HCT116 (cell line): ENCODE results near the gene MINDY4. TPM values are rescaled to one million over a fixed set of nuclear protein-coding genes. Genes with fewer than 3 reads are reported as not detected.

ENCODE experiments used
- ATAC-seq: fragments of 200-7000 bp; cut with Tn5 transposase; 2 replicates; pipeline ENCODE4 v1.9.1; 2020; ENCODE audit warnings: mild to moderate bottlenecking, moderate library complexity
- BruUV-seq: library from RNA; stranded (reverse); fragments of 400-500 nt; replicated peaks from 2 replicates; lab custom pipeline; 2021; lab: Mats Ljungman, UMichigan
- CTCF ChIA-PET: fragments of 300-600 bp; sonication (Branson Sonifier 250); formaldehyde crosslinking; loops from one replicate; lab custom pipeline; 2021; ENCODE audit warnings: antibody characterized with exemption; lab: Charles Lee
- POLR2A ChIA-PET: fragments of 300-600, 350-600 bp; sonication (Branson Sonifier 250); formaldehyde crosslinking; loops from one replicate; lab custom pipeline; 2021; ENCODE audit warnings: antibody characterized with exemption; lab: Charles Lee
- RAD21 ChIA-PET, 2 experiments: fragments of 300-600 bp; sonication (Branson Sonifier 250); formaldehyde crosslinking; loops; one replicate each; lab custom pipeline; 2023; ENCODE audit warnings: low total read pairs in 2 of 2; ENCODE audit not compliant: uncharacterized antibody in 2 of 2, unreplicated experiment in 2 of 2, low non-redundant PET in 1 of 2; lab: Charles Lee
- DNase-seq: peaks from one replicate; pipeline ENCODE4 v3.0.0-alpha.2; 2010; ENCODE audit warnings: low read depth, low spot score
- H2AFZ ChIP-seq: fragments of 200-600 bp; shearing (Covaris generic), sonication (generic); 2 replicates; pipeline ENCODE4 v1.6.1; 2017; ENCODE audit warnings: low read depth, mixed run types, mixed read lengths, antibody characterized with exemption, low read length; ENCODE audit not compliant: poor library complexity, severe bottlenecking
- H3K27ac ChIP-seq: 2 replicates; pipeline ENCODE4 v1.5.1; 2012; ENCODE audit warnings: low read depth, low read length
- H3K27me3 ChIP-seq: fragments of 200-600 bp; sonication (generic); 2 replicates; pipeline ENCODE4 v1.6.1; 2016; ENCODE audit warnings: mixed run types, low read length, mixed read lengths; ENCODE audit not compliant: insufficient read depth
- H3K36me3 ChIP-seq, 2 experiments: fragments of 200-500 bp in 1 of 2; fragments of 200-600 bp in 1 of 2; sonication (Bioruptor generic) in 1 of 2; sonication (generic) in 1 of 2; 2 replicates each; pipeline versions ENCODE4 v1.5.1 to v1.6.1; 2014 to 2016; ENCODE audit warnings: low read length in 2 of 2, inconsistent platforms in 1 of 2, mixed read lengths in 1 of 2, mixed run types in 1 of 2; ENCODE audit not compliant: insufficient read depth in 2 of 2, control insufficient read depth in 1 of 2
- H3K4me1 ChIP-seq, 2 experiments: fragments of 200-600 bp in 1 of 2; sonication (generic) in 1 of 2; 2 replicates each; pipeline versions ENCODE4 v1.5.1 to v1.6.1; 2012 to 2017; ENCODE audit warnings: low read length in 2 of 2, inconsistent platforms in 1 of 2, mild to moderate bottlenecking in 1 of 2, mixed read lengths in 1 of 2, mixed run types in 1 of 2, moderate library complexity in 1 of 2; ENCODE audit not compliant: insufficient read depth in 2 of 2, control insufficient read depth in 1 of 2
- H3K4me2 ChIP-seq: fragments of 200-600 bp; sonication (generic); 2 replicates; pipeline ENCODE4 v1.6.1; 2017; ENCODE audit warnings: mixed run types, low read length, mixed read lengths
- H3K4me3 ChIP-seq, 2 experiments: fragments of 200-600 bp in 1 of 2; sonication (generic) in 1 of 2; replicated peaks in 1 of 2; 2 replicates each; pipeline ENCODE4 v1.5.1; 2011 to 2016; ENCODE audit warnings: low read length in 2 of 2, control low read depth in 1 of 2, low read depth in 1 of 2, mild to moderate bottlenecking in 1 of 2, mixed read lengths in 1 of 2, mixed run types in 1 of 2
- H3K79me2 ChIP-seq: fragments of 200-600 bp; sonication (generic); 2 replicates; pipeline ENCODE4 v1.6.1; 2017; ENCODE audit warnings: mild to moderate bottlenecking, mixed run types, low read length, moderate library complexity, mixed read lengths; ENCODE audit not compliant: insufficient read depth
- H3K9ac ChIP-seq: fragments of 200-600 bp; sonication (generic); 2 replicates; pipeline ENCODE4 v1.6.1; 2016; ENCODE audit warnings: low read length, mixed read lengths
- H3K9me2 ChIP-seq: fragments of 200-600 bp; sonication (generic), shearing (Covaris generic); 2 replicates; pipeline ENCODE4 v1.6.1; 2017; ENCODE audit warnings: mixed run types, mild to moderate bottlenecking, moderate library complexity; ENCODE audit not compliant: insufficient read depth
- H3K9me3 ChIP-seq, 2 experiments: fragments of 200-500 bp in 1 of 2; fragments of 200-600 bp in 1 of 2; sonication (Bioruptor generic) in 1 of 2; sonication (generic) in 1 of 2; 2 replicates each; pipeline ENCODE4 v1.6.1; 2014 to 2017; ENCODE audit warnings: low read length in 2 of 2, mixed read lengths in 2 of 2, inconsistent platforms in 1 of 2, low read depth in 1 of 2, mild to moderate bottlenecking in 1 of 2, mixed run types in 1 of 2, moderate library complexity in 1 of 2; ENCODE audit not compliant: control insufficient read depth in 1 of 2, insufficient read depth in 1 of 2
- H4K20me1 ChIP-seq: fragments of 200-600 bp; sonication (generic), shearing (Covaris generic); 2 replicates; pipeline ENCODE4 v1.6.1; 2017; ENCODE audit warnings: mixed run types, mild to moderate bottlenecking, moderate library complexity; ENCODE audit not compliant: insufficient read depth
- CTCF ChIP-seq, 3 experiments: fragments of 200-600 bp in 1 of 3; sonication (generic) in 1 of 3; IDR thresholded peaks in 2 of 3; conservative IDR thresholded peaks in 1 of 3; 2 replicates each; pipeline ENCODE4 v1.5.1; 2012 to 2017; ENCODE audit warnings: low read depth in 2 of 3, low read length in 2 of 3, antibody characterized with exemption in 1 of 3, borderline replicate concordance in 1 of 3, control low read depth in 1 of 3, mild to moderate bottlenecking in 1 of 3, mixed read lengths in 1 of 3, mixed run types in 1 of 3, moderate library complexity in 1 of 3; ENCODE audit not compliant: insufficient read depth in 1 of 3
- ELF1 ChIP-seq: IDR thresholded peaks from 2 replicates; pipeline ENCODE4 v1.6.1; 2012; ENCODE audit warnings: low read depth, borderline replicate concordance
- EZH2phosphoT487 ChIP-seq: fragments of 200-600 bp; IDR thresholded peaks from 2 replicates; pipeline ENCODE4 v1.6.1; 2018; ENCODE audit warnings: antibody characterized with exemption, borderline replicate concordance
- POLR2A ChIP-seq: IDR thresholded peaks from 2 replicates; pipeline ENCODE4 v1.7.0; 2011; ENCODE audit warnings: borderline replicate concordance; ENCODE audit not compliant: insufficient read depth, insufficient read length; ENCODE audit errors: extremely low read depth
- RAD21 ChIP-seq: IDR thresholded peaks from 2 replicates; pipeline ENCODE4 v1.6.1; 2012; ENCODE audit warnings: low read depth, mild to moderate bottlenecking
- intact Hi-C: fragments of 100-400 bp; cut with micrococcal nuclease; formaldehyde crosslinking; loops from 2 replicates; pipeline ENCODE4 v1.10.0; 2022
- total RNA-seq: library from RNA; stranded (reverse); gene quantifications from one replicate; pipeline ENCODE4 v1.2.1, GENCODE V29; 2021; ENCODE audit not compliant: unreplicated experiment

MINDY4 gene
- total RNA-seq, 1 experiment from 2014 or later = 6.1 TPM

DNA sequence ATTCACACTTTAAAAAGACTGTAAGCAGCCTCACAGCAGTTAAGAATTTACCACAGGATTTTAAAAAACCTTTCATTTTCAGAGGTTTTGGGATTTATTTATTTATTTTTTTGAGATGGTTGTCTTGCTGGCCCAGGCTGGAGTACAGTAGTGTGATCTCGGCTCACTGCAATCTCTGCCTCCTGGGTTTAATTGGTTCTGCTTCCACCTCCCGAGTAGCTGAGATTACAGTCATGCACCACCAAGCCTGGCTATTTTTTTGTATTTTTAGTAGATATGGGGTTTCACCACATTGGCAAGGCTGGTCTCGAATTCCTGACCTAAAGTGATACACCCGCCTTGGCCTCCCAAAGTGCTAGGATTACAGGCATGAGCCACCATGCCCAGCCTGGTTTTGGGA, 19.1 kb downstream of the MINDY4 start:
- no peak for DNase-seq
- BruUV-seq = no TSS peak

DNA sequence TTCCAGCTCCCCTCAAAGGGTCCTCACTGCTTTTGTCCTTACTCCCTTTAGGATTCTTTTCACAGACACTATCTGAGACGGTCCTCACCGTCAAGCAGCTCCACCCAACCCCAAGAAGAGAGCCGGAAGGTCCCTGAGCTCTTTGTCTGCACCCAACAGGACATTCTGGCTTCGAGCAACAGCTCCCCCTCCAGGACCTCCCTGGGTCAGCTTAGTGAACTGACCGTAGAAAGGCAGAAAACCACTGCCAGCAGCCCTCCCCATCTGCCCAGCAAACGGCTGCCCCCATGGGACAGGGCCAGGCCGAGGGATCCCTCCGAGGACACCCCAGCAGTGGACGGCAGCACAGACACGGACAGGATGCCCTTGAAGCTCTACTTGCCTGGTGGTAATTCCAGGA, 19.9 kb downstream of the MINDY4 start:
- Histone ChIP-seq H3K4me2 (no peak overlapping the region), H3K9me2 (no peaks in the 10 kb centered on the region), H2AFZ (no peak overlapping the region), H3K9me3 (no peaks in the 10 kb centered on the region), H3K4me3 (no peak overlapping the region), H4K20me1 (no peaks in the 10 kb centered on the region), H3K4me1 (peaks cover 0 to 13% of the 10 kb centered on the region in 2 experiments; a peak in 3 of 4 replicates), H3K9ac (no peak overlapping the region), H3K27me3 (no peaks in the 10 kb centered on the region), H3K27ac (no peak overlapping the region), H3K79me2 (no peaks in the 10 kb centered on the region), H3K36me3 (peaks cover 3 to 5% of the 10 kb centered on the region in 2 experiments; a peak in 3 of 4 replicates)
- POLR2A ChIA-PET = no interaction called here
- intact Hi-C loops = no loop called here
- RAD21 ChIA-PET = no interaction called here
- no TSS peak for BruUV-seq
- DNase-seq = no peak
- CTCF ChIA-PET = no interaction called here
- TF ChIP-seq ELF1 = no peak
- no peak for TF ChIP-seq EZH2phosphoT487
- peak; percentile 12; the same call in 1 of the 2 replicates for TF ChIP-seq RAD21
- TF ChIP-seq CTCF (IDR thresholded peaks at IDR 0.05 in 2 of 3, conservative IDR thresholded peaks at IDR 0.05 in 1 of 3; ENCODE audit: borderline replicate concordance in 1 of 3, insufficient read depth in 1 of 3, low read depth in 2 of 3, low read length in 2 of 3) = 0 out of 6 replicates have a peak, but pooled peaks of 1 of the 3 experiments have one; percentile 5
- ATAC-seq = no peak

More for the DNA sequence above, 19.1 kb downstream of the MINDY4 start:
- no peak overlapping the region for H2AFZ ChIP-seq
- H3K4me3 ChIP-seq = no peak overlapping the region
- CTCF ChIA-PET = no interaction called here
- H3K9me2 ChIP-seq = no peaks in the 10 kb centered on the region
- H3K27ac ChIP-seq = no peak overlapping the region
- peaks cover 3 to 5% of the 10 kb centered on the region in 2 experiments; a peak in 3 of 4 replicates for H3K36me3 ChIP-seq
- H3K79me2 ChIP-seq = no peaks in the 10 kb centered on the region
- no peaks in the 10 kb centered on the region; the same call in 1 of the 2 replicates for H4K20me1 ChIP-seq
- H3K9me3 ChIP-seq = no peaks in the 10 kb centered on the region
- H3K4me2 ChIP-seq = no peak overlapping the region
- TF ChIP-seq POLR2A (no peak), CTCF (IDR thresholded peaks at IDR 0.05 in 2 of 3, conservative IDR thresholded peaks at IDR 0.05 in 1 of 3; ENCODE audit: borderline replicate concordance in 1 of 3, insufficient read depth in 1 of 3, low read depth in 2 of 3, low read length in 2 of 3) (no peak)
- no peaks in the 10 kb centered on the region for H3K27me3 ChIP-seq
- no peak for ATAC-seq
- intact Hi-C loops = no loop called here
- peaks cover 0 to 5% of the 10 kb centered on the region in 2 experiments; a peak in 1 of 4 replicates for H3K4me1 ChIP-seq
- POLR2A ChIA-PET = no interaction called here
- no peak overlapping the region for H3K9ac ChIP-seq
- RAD21 ChIA-PET = no interaction called here
